ENCODE results near the gene IL4I1. TPM values are rescaled to one million over a fixed set of nuclear protein-coding genes. Genes with fewer than 3 reads are reported as not detected.
A peak's percentile ranks its signal among the peaks of the same experiment; 100 is the strongest.
"Not testable (repeated sequence)": the region's sequence is repeated elsewhere in the genome, so short reads cannot be mapped to it uniquely, and the experiment has no call there.

Gene IL4I1
- total and polyA plus RNA-seq, 2 of the 8 experiments (the other 6 are each of a cell fraction or from before 2014, with no cell fraction given): 0.41 to 0.76 TPM

DNA sequence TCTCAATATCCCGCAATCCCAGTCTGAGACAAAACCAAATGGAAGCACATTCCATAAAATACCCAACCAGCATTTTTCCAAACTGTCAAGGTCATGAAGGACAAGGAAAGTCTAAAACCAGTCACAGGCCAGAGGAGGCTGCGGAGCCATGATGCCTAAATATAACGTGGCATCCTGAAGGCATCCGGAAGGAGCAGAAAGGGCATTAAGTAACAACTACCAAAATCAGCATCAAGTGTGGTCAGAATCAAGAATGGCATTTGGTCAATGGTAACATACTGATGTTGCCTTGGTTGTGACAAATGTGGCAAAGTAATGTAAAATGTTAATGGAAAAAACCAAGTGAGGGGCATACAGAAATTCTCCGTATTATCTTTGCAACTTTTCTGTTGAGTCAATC lies 28.8 kb upstream of the IL4I1 start (continued):
- TF ChIP-seq SRF (IDR thresholded peaks at IDR 0.05; ENCODE audit: low read depth, low read length) (no peak), HDAC2 (IDR thresholded peaks at IDR 0.05; ENCODE audit: borderline replicate concordance in 1 of 2, low read depth in 2 of 2, low read length in 2 of 2) (no peak), CEBPB (IDR thresholded peaks at IDR 0.05; ENCODE audit: low read depth, low read length) (no peak)
- TF ChIP-seq, protein P1, sequence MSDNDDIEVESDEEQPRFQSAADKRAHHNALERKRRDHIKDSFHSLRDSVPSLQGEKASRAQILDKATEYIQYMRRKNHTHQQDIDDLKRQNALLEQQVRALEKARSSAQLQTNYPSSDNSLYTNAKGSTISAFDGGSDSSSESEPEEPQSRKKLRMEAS (IDR thresholded peaks at IDR 0.05): no peak

DNA sequence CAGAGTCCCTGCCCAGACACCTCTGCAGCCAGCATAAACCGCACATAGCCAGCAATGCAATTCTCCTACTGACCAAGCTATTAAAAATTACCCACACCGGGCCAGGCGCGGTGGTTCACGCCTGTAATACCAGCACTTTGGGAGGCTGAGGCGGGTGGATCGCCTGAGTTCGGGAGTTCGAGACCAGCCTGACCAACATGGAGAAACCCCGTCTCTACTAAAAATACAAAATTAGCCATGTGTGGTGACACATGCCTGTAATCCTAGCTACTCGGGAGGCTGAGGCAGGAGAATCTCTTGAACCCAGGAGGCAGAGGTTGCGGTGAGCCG lies 28.2 kb upstream of the IL4I1 start:
- not testable (repeated sequence) for FAIRE-seq
- POLR2A ChIA-PET (ENCODE audit: partially characterized antibody): interaction anchor here (0.6 to 15.1 kb wide), 9 partner anchors 9 to 912 kb away, joined by 3 to 373 read pairs (median 4); partner anchors contain the start of genes AKT1S1 and IL4I1
- CTCF ChIA-PET (ENCODE audit: partially characterized antibody): interaction anchor here (0.9 kb wide), 1 partner anchor 13 kb away, joined by 3 read pairs; no protein-coding TSS in a partner anchor

More for the DNA sequence above, 28.2 kb upstream of the IL4I1 start:
- H3K18ac ChIP-seq (ENCODE audit: extremely low read depth, low read length); H4K91ac ChIP-seq (replicated peaks; ENCODE audit: insufficient read length, low read length); H3K4me2 ChIP-seq (ENCODE audit: insufficient read depth in 1 of 2, low read depth in 2 of 2, low read length in 2 of 2); H2AFZ ChIP-seq (ENCODE audit: low read length); H3K14ac ChIP-seq (ENCODE audit: insufficient read length); H3K9ac ChIP-seq (replicated peaks in 1 of 4; ENCODE audit: extremely low read depth in 1 of 4, low read depth in 3 of 4, low read length in 3 of 4); H3K23ac ChIP-seq (ENCODE audit: insufficient read length); H3K4ac ChIP-seq (replicated peaks; ENCODE audit: insufficient read length, low read depth, low read length); H3K56ac ChIP-seq (replicated peaks; ENCODE audit: insufficient read length, low read depth, low read length); H2BK120ac ChIP-seq (replicated peaks; ENCODE audit: low read depth, low read length); H3K4me3 ChIP-seq (ENCODE audit: extremely low read depth in 1 of 4, insufficient read depth in 2 of 4, low read depth in 3 of 4, low read length in 4 of 4); H4K8ac ChIP-seq (ENCODE audit: extremely low read depth, insufficient read depth, low read length); H2BK12ac ChIP-seq (ENCODE audit: low read depth, low read length); H4K5ac ChIP-seq (ENCODE audit: insufficient read length, low read depth, low read length); H2BK20ac ChIP-seq (ENCODE audit: low read length); DNase-seq (ENCODE audit: low read depth in 1 of 2, low spot score in 2 of 2); H3K27ac ChIP-seq (ENCODE audit: low read depth, low read length); H3K27me3 ChIP-seq (replicated peaks in 1 of 4; ENCODE audit: control insufficient read depth in 3 of 4, extremely low read depth in 1 of 4, insufficient read depth in 3 of 4, low read length in 3 of 4); H3K23me2 ChIP-seq (ENCODE audit: low read depth, low read length); H2AK5ac ChIP-seq (ENCODE audit: low read depth, low read length); H2BK15ac ChIP-seq (ENCODE audit: low read length); H3K9me3 ChIP-seq (ENCODE audit: insufficient read depth in 2 of 2, low read depth in 1 of 2, low read length in 1 of 2): not testable (repeated sequence)
- H3K79me2 ChIP-seq (ENCODE audit: control insufficient read depth in 1 of 2, insufficient read depth in 2 of 2, low read length in 2 of 2): peaks cover 24 to 90% of the 10 kb centered on the region in 2 experiments
- peaks cover 19 to 48% (median 34%) of the 10 kb centered on the region in 4 experiments for H3K36me3 ChIP-seq (ENCODE audit: control insufficient read depth in 2 of 4, insufficient read depth in 4 of 4, low read length in 3 of 4)
- peaks cover 0 to 19% (median 4%) of the 10 kb centered on the region in 4 experiments; a peak in 5 of 7 replicates for H3K4me1 ChIP-seq (replicated peaks in 1 of 4; ENCODE audit: control insufficient read depth in 3 of 4, insufficient read depth in 4 of 4, low read length in 3 of 4)
- H2BK5ac ChIP-seq (ENCODE audit: low read depth, low read length): peak overlapping the region; percentile 40; the same call in 1 of the 2 replicates
- 94% methylated on average over 13 of the region's 13 CpGs; no CpG with 5 or more reads in 1 of the 2 experiments for WGBS, 2 experiments (ENCODE audit: extremely low coverage in 1 of 2, insufficient coverage in 1 of 2, insufficient read length in 1 of 2, insufficient replicate concordance in 2 of 2, low coverage in 1 of 2, low lambda C conversion rate in 2 of 2, missing lambda C conversion rate in 1 of 2)
- peaks cover 22% of the 10 kb centered on the region for H3K79me1 ChIP-seq (ENCODE audit: low read depth, low read length)
- peaks cover 37 to 50% of the 10 kb centered on the region in 2 experiments for H4K20me1 ChIP-seq (replicated peaks in 1 of 2; ENCODE audit: control insufficient read depth in 1 of 2, insufficient read depth in 2 of 2, low read length in 2 of 2)

Data from H1 (cell line).